Measurements from ENCODE around the gene CAV2. TPM values are rescaled to one million over a fixed set of nuclear protein-coding genes. Genes with fewer than 3 reads are reported as not detected.

Gene CAV2
- total and polyA plus RNA-seq, 9 of the 15 experiments (the other 6 are each of a cell fraction or from before 2014, with no cell fraction given): 16.1 to 137 (median 38.3) TPM

- no peaks in the 10 kb centered on the region for H3K9me3 ChIP-seq (replicated peaks; ENCODE audit: control insufficient read depth, insufficient read depth, low read depth, low read length)
- H3K27ac ChIP-seq (ENCODE audit: extremely low read depth, low read depth, low read length): peak overlapping the region; percentile 15; the same call in 2 of the 3 replicates
- H3K4me2 ChIP-seq (ENCODE audit: insufficient read depth, low read length): peak overlapping the region; percentile 2; the same call in 1 of the 2 replicates
- ChIA-PET POLR2A (interaction anchor here (0.7 kb wide), 1 partner anchor 205 kb away, joined by 3 read pairs; no protein-coding TSS in a partner anchor), CTCF (ENCODE audit: low intra/inter-chr PET ratio) (no interaction called here)
- no TSS peak for BruUV-seq (replicated peaks)
- no peaks in the 10 kb centered on the region for H3K36me3 ChIP-seq (ENCODE audit: control insufficient read depth, insufficient read depth, low read length)
- no peaks in the 10 kb centered on the region for H4K20me1 ChIP-seq (replicated peaks; ENCODE audit: control insufficient read depth, insufficient read depth, low read length)
- H3K4me1 ChIP-seq (replicated peaks in 1 of 2; ENCODE audit: control insufficient read depth in 2 of 2, insufficient read depth in 2 of 2, low read length in 2 of 2): peaks cover 16 to 34% of the 10 kb centered on the region in 2 experiments; a peak in 4 of 5 replicates
- DNase-seq (ENCODE audit: extremely low read depth in 1 of 4, low spot score in 3 of 4) (no peak), ATAC-seq (no peak), FAIRE-seq (no peak)
- intact Hi-C loops (cut with micrococcal nuclease) (no loop called here), in situ Hi-C loops (cut with MboI) (no loop called here)
- 62% methylated on average over 3 of the region's 3 CpGs for WGBS (ENCODE audit: insufficient coverage, low coverage, missing lambda C conversion rate)
- H2AFZ ChIP-seq (ENCODE audit: low read depth, low read length): peak overlapping the region; percentile 67
- peak overlapping the region in 1 of 2 experiments; percentile 20; a peak in 1 of 4 replicates for H3K9ac ChIP-seq (ENCODE audit: insufficient read depth in 1 of 2, low read depth in 2 of 2, low read length in 2 of 2)
- H3K27me3 ChIP-seq (ENCODE audit: control insufficient read depth in 2 of 2, insufficient read depth in 2 of 2, low read length in 2 of 2): no peaks in the 10 kb centered on the region
- no peak overlapping the region for H3K4me3 ChIP-seq
- H3K79me2 ChIP-seq (ENCODE audit: control insufficient read depth, insufficient read depth, low read length): no peaks in the 10 kb centered on the region
- H3K9me1 ChIP-seq (ENCODE audit: control insufficient read depth, insufficient read depth, low read length): no peaks in the 10 kb centered on the region
- no peak for TF ChIP-seq ZNF212 (CRISPR knock-in tag; IDR thresholded peaks at IDR 0.05)
- TF ChIP-seq HCFC1 (IDR thresholded peaks at IDR 0.05; ENCODE audit: low read depth, low read length): no peak
- no peak for TF ChIP-seq RAD21 (CRISPR knock-in tag; conservative IDR thresholded peaks at IDR 0.05 in 1 of 2, IDR thresholded peaks at IDR 0.05 in 1 of 2)
- TF ChIP-seq ZNF644 (tag; IDR thresholded peaks at IDR 0.05; ENCODE audit: low read depth): 0 out of 2 replicates have a peak, but pooled peaks have one; percentile 25
- TF ChIP-seq, protein P1, sequence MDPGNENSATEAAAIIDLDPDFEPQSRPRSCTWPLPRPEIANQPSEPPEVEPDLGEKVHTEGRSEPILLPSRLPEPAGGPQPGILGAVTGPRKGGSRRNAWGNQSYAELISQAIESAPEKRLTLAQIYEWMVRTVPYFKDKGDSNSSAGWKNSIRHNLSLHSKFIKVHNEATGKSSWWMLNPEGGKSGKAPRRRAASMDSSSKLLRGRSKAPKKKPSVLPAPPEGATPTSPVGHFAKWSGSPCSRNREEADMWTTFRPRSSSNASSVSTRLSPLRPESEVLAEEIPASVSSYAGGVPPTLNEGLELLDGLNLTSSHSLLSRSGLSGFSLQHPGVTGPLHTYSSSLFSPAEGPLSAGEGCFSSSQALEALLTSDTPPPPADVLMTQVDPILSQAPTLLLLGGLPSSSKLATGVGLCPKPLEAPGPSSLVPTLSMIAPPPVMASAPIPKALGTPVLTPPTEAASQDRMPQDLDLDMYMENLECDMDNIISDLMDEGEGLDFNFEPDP (CRISPR knock-in tag; IDR thresholded peaks at IDR 0.05): no peak
- no peak for TF ChIP-seq TCF3 (CRISPR knock-in tag; IDR thresholded peaks at IDR 0.05)
- TF ChIP-seq FOXJ3 (CRISPR knock-in tag; IDR thresholded peaks at IDR 0.05): no peak
- no peak for TF ChIP-seq ZSCAN29 (IDR thresholded peaks at IDR 0.05)
- TF ChIP-seq MAFF (IDR thresholded peaks at IDR 0.05; ENCODE audit: low read length): no peak
- TF ChIP-seq, protein P2, sequence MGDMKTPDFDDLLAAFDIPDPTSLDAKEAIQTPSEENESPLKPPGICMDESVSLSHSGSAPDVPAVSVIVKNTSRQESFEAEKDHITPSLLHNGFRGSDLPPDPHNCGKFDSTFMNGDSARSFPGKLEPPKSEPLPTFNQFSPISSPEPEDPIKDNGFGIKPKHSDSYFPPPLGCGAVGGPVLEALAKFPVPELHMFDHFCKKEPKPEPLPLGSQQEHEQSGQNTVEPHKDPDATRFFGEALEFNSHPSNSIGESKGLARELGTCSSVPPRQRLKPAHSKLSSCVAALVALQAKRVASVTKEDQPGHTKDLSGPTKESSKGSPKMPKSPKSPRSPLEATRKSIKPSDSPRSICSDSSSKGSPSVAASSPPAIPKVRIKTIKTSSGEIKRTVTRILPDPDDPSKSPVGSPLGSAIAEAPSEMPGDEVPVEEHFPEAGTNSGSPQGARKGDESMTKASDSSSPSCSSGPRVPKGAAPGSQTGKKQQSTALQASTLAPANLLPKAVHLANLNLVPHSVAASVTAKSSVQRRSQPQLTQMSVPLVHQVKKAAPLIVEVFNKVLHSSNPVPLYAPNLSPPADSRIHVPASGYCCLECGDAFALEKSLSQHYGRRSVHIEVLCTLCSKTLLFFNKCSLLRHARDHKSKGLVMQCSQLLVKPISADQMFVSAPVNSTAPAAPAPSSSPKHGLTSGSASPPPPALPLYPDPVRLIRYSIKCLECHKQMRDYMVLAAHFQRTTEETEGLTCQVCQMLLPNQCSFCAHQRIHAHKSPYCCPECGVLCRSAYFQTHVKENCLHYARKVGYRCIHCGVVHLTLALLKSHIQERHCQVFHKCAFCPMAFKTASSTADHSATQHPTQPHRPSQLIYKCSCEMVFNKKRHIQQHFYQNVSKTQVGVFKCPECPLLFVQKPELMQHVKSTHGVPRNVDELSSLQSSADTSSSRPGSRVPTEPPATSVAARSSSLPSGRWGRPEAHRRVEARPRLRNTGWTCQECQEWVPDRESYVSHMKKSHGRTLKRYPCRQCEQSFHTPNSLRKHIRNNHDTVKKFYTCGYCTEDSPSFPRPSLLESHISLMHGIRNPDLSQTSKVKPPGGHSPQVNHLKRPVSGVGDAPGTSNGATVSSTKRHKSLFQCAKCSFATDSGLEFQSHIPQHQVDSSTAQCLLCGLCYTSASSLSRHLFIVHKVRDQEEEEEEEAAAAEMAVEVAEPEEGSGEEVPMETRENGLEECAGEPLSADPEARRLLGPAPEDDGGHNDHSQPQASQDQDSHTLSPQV (IDR thresholded peaks at IDR 0.05): no peak
- TF ChIP-seq PTTG1 (tag; IDR thresholded peaks at IDR 0.05; ENCODE audit: low read depth): no peak
- TF ChIP-seq ZNF140 (CRISPR knock-in tag; IDR thresholded peaks at IDR 0.05): no peak
- TF ChIP-seq GMEB1 (CRISPR knock-in tag; IDR thresholded peaks at IDR 0.05): no peak
- TF ChIP-seq, protein P3, sequence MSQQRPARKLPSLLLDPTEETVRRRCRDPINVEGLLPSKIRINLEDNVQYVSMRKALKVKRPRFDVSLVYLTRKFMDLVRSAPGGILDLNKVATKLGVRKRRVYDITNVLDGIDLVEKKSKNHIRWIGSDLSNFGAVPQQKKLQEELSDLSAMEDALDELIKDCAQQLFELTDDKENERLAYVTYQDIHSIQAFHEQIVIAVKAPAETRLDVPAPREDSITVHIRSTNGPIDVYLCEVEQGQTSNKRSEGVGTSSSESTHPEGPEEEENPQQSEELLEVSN (IDR thresholded peaks at IDR 0.05; ENCODE audit: borderline replicate concordance in 1 of 2, extremely low read depth in 1 of 2, insufficient read depth in 1 of 2, insufficient read length in 1 of 2, low read depth in 1 of 2, low read length in 1 of 2, poor library complexity in 1 of 2, severe bottlenecking in 1 of 2): no peak
These were observed 6.9 kb upstream of the CAV2 start for GRCh38 chr7:116492654-116493109.

All from K562 (cell line).